Fibroblast of villous mesenchyme (primary cell): ENCODE measurements around the gene SLC17A9. TPM values are rescaled to one million over a fixed set of nuclear protein-coding genes. Genes with fewer than 3 reads are reported as not detected.

Experiments
- DNase-seq: peaks from one replicate; pipeline ENCODE4 v3.0.0-alpha.2; 2010; ENCODE audit warnings: low read depth
- H3K4me3 ChIP-seq: 2 replicates; pipeline ENCODE4 v1.5.1; 2011; ENCODE audit warnings: low read depth, mild to moderate bottlenecking, low read length
- total RNA-seq: library from RNA; depleted of rRNA; stranded (reverse); fragments of >200 nt; gene quantifications from 2 replicates; pipeline ENCODE4 v1.2.3, GENCODE V29; 2012
- TF ChIP-seq, protein P1 (sequence below): IDR thresholded peaks from 2 replicates; pipeline ENCODE4 v1.5.1; 2012; ENCODE audit warnings: low read depth, mild to moderate bottlenecking, low read length; ENCODE audit not compliant: insufficient read depth

The SLC17A9 gene
- total RNA-seq, 1 donor, result 23.7 TPM

GRCh38 chr20:62921119-62921687 is 31.3 kb upstream of the SLC17A9 start:
- no peak overlapping the region for H3K4me3 ChIP-seq
- DNase-seq, result peak; percentile 60
- TF ChIP-seq, protein P1, sequence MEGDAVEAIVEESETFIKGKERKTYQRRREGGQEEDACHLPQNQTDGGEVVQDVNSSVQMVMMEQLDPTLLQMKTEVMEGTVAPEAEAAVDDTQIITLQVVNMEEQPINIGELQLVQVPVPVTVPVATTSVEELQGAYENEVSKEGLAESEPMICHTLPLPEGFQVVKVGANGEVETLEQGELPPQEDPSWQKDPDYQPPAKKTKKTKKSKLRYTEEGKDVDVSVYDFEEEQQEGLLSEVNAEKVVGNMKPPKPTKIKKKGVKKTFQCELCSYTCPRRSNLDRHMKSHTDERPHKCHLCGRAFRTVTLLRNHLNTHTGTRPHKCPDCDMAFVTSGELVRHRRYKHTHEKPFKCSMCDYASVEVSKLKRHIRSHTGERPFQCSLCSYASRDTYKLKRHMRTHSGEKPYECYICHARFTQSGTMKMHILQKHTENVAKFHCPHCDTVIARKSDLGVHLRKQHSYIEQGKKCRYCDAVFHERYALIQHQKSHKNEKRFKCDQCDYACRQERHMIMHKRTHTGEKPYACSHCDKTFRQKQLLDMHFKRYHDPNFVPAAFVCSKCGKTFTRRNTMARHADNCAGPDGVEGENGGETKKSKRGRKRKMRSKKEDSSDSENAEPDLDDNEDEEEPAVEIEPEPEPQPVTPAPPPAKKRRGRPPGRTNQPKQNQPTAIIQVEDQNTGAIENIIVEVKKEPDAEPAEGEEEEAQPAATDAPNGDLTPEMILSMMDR, result peak; percentile 72

DNA sequence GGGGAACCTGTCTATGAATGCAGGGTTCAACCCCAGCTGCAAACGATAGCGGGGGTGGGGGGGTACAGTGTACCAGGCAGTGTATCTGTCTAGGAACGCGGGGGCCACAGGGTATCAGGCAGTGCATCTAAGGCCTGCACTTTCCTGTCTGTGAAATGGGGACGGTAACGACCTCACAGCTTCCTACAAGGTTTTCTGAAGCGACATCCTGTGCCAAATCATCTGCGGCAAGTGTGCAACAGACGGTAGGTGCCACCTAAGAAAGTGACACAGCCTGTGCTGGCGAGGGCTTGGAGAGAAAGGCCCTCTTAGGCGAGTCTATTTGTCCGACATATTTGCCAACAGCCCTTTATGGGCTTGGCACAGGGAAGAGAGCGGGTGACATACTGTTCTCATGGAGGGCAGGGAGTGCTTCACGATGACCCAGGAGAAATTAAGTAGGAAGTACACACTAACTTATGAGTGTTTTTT is 30.0 kb upstream of the SLC17A9 start:
- no peak for DNase-seq
- H3K4me3 ChIP-seq, result no peak overlapping the region
- TF ChIP-seq, protein P1, result no peak

- peak overlapping the region; percentile 18 for H3K4me3 ChIP-seq
- DNase-seq, result peak; percentile 88
Measured at GRCh38 chr20:62923059-62923668, 29.3 kb upstream of the SLC17A9 start.

DNA sequence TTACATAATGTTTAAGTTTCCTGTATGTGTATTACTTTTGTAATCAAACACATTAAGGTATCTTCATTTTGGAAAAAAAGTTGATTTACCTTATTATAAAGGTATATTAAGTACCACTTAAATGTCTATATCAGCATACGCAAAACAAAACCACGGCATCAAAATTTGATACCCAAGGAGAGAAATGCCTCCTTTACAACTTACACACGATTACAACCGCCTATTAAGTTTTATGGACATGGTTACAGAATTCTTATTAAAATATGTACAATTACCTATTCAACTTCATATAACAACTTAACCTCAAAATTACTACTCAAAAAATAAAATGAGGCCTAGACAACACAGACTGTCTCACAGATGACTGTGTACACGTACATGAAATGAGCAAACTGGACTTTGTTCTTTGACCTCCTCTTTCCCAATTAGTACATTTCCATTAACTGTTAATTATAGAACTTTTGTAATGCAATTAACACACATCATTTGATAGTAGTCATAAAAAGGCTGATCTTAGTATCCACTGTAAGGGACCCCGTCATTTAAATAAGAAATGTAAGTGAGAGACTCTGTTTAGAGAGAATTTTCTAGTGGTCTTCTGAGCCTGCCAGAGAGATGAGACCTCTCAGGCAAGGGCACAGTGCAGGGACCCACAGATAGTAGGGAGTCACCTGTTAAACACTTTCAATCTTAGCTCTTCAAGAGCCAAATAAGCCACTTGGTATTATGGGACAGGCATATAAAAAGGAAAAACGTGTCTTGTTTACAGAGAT is 28.7 kb upstream of the SLC17A9 start:
- TF ChIP-seq, protein P1, result no peak
- no peak for DNase-seq
- H3K4me3 ChIP-seq, result peak overlapping the region; percentile 96

- DNase-seq, result peak; percentile 65
- TF ChIP-seq, protein P1, result no peak
- peak overlapping the region; percentile 96 for H3K4me3 ChIP-seq
Measured at GRCh38 chr20:62924442-62925075, 27.9 kb upstream of the SLC17A9 start.

GRCh38 chr20:62925076-62925419 is 27.5 kb upstream of the SLC17A9 start:
- DNase-seq, result no peak
- peak overlapping the region; percentile 96 for H3K4me3 ChIP-seq
- TF ChIP-seq, protein P1, result no peak
